SU-DHL-6 (cell line): ENCODE results near the gene NFYA.

Experiments used
- EZH2phosphoT487 ChIP-seq: fragments of 200-600 bp; sonication (generic), shearing (Covaris generic); conservative IDR thresholded peaks from 2 replicates; pipeline ENCODE4 v1.6.1; 2018; ENCODE audit warnings: mild to moderate bottlenecking, antibody characterized with exemption, low read length, moderate library complexity, mixed read lengths
- TF ChIP-seq, protein P1 (sequence below): fragments of 200-600 bp; sonication (generic); IDR thresholded peaks from one replicate; pipeline ENCODE4 v1.5.1; 2017; ENCODE audit warnings: antibody characterized with exemption, mild to moderate bottlenecking, low read length, moderate library complexity; ENCODE audit not compliant: insufficient read depth, poor library complexity, severe bottlenecking

- TF ChIP-seq, protein P1, sequence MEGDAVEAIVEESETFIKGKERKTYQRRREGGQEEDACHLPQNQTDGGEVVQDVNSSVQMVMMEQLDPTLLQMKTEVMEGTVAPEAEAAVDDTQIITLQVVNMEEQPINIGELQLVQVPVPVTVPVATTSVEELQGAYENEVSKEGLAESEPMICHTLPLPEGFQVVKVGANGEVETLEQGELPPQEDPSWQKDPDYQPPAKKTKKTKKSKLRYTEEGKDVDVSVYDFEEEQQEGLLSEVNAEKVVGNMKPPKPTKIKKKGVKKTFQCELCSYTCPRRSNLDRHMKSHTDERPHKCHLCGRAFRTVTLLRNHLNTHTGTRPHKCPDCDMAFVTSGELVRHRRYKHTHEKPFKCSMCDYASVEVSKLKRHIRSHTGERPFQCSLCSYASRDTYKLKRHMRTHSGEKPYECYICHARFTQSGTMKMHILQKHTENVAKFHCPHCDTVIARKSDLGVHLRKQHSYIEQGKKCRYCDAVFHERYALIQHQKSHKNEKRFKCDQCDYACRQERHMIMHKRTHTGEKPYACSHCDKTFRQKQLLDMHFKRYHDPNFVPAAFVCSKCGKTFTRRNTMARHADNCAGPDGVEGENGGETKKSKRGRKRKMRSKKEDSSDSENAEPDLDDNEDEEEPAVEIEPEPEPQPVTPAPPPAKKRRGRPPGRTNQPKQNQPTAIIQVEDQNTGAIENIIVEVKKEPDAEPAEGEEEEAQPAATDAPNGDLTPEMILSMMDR, result no peak
- TF ChIP-seq EZH2phosphoT487, result no peak
Observed at GRCh38 chr6:41061196-41061726, 11.5 kb upstream of the NFYA start.
